Fibroblast of lung (primary cell): ENCODE measurements around the gene ARSG. TPM values are rescaled to one million over a fixed set of nuclear protein-coding genes. Genes with fewer than 3 reads are reported as not detected.

Source experiments
- DNase-seq, 2 donors: peaks; one replicate each; pipeline versions ENCODE4 v3.0.0 to v3.0.0-alpha.2; 2010; ENCODE audit warnings: low read depth in 2 of 2
- H2AFZ ChIP-seq: 2 replicates; pipeline ENCODE4 v1.5.1; 2012; ENCODE audit warnings: low read length, control low read depth, inconsistent platforms
- H3K27ac ChIP-seq: 2 replicates; pipeline ENCODE4 v1.5.1; 2011; ENCODE audit warnings: low read length, control low read depth; ENCODE audit not compliant: insufficient read depth
- H3K27me3 ChIP-seq: 2 replicates; pipeline ENCODE4 v1.5.1; 2011; ENCODE audit warnings: mild to moderate bottlenecking, low read length; ENCODE audit not compliant: control insufficient read depth, insufficient read depth
- H3K36me3 ChIP-seq: 2 replicates; pipeline ENCODE4 v1.5.1; 2011; ENCODE audit warnings: low read length; ENCODE audit not compliant: control insufficient read depth, insufficient read depth
- H3K4me1 ChIP-seq: 2 replicates; pipeline ENCODE4 v1.5.1; 2011; ENCODE audit warnings: low read length; ENCODE audit not compliant: control insufficient read depth, insufficient read depth; ENCODE audit errors: extremely low read depth
- H3K4me2 ChIP-seq: 2 replicates; pipeline ENCODE4 v1.5.1; 2011; ENCODE audit warnings: low read length, control low read depth; ENCODE audit not compliant: insufficient read depth; ENCODE audit errors: extremely low read depth
- H3K4me3 ChIP-seq, 4 experiments: fragments of 200-600 bp in 1 of 4; sonication (generic) in 1 of 4; replicated peaks in 1 of 4; 2 replicates each; pipeline ENCODE4 v1.5.1; 2011 to 2016; ENCODE audit warnings: low read length in 4 of 4, low read depth in 3 of 4, mild to moderate bottlenecking in 3 of 4, control low read depth in 2 of 4, inconsistent platforms in 1 of 4, mixed read lengths in 1 of 4; ENCODE audit not compliant: insufficient read depth in 1 of 4; ENCODE audit errors: control extremely low read depth in 1 of 4
- H3K79me2 ChIP-seq: 2 replicates; pipeline ENCODE4 v1.5.1; 2012; ENCODE audit warnings: mild to moderate bottlenecking, low read length, inconsistent platforms; ENCODE audit not compliant: control insufficient read depth, insufficient read depth
- H3K9ac ChIP-seq: 2 replicates; pipeline ENCODE4 v1.5.1; 2011; ENCODE audit warnings: mild to moderate bottlenecking, low read length, control low read depth; ENCODE audit not compliant: insufficient read depth
- H3K9me3 ChIP-seq: 2 replicates; pipeline ENCODE4 v1.5.1; 2012; ENCODE audit warnings: low read depth, low read length; ENCODE audit not compliant: control insufficient read depth, insufficient read depth
- H4K20me1 ChIP-seq: 2 replicates; pipeline ENCODE4 v1.5.1; 2011; ENCODE audit warnings: low read length; ENCODE audit not compliant: control insufficient read depth, insufficient read depth; ENCODE audit errors: extremely low read depth
- EZH2 ChIP-seq: IDR thresholded peaks from 2 replicates; pipeline ENCODE4 v1.5.1; 2012; ENCODE audit warnings: low read length, control low read depth, mild to moderate bottlenecking; ENCODE audit errors: missing control alignments
- polyA plus RNA-seq, 2 donors: library from polyadenylated mRNA; depleted of rRNA in 1 of 2; stranded (reverse) in 1 of 2; unstranded in 1 of 2; fragments of >200 nt; gene quantifications; 2 replicates each; pipeline ENCODE4 v1.2.1, GENCODE V29; 2011 to 2012; ENCODE audit warnings: missing spikeins in 1 of 2
- total RNA-seq: library from RNA; depleted of rRNA; stranded (reverse); fragments of >200 nt; gene quantifications from 2 replicates; pipeline ENCODE4 v1.2.1, GENCODE V29; 2014
- TF ChIP-seq, protein P1 (sequence below), 2 donors: IDR thresholded peaks in 1 of 2; conservative IDR thresholded peaks in 1 of 2; 1 replicate in 1 of 2; 2 replicates in 1 of 2; pipeline ENCODE4 v1.5.1; 2011 to 2012; ENCODE audit warnings: low read length in 2 of 2, control low read depth in 1 of 2, inconsistent platforms in 1 of 2, low read depth in 1 of 2, mild to moderate bottlenecking in 1 of 2

ARSG gene
- total and polyA plus RNA-seq, 2 donors (not counting 1 experiment from before 2014, with no cell fraction given): 3.5 to 8.1 TPM

DNA sequence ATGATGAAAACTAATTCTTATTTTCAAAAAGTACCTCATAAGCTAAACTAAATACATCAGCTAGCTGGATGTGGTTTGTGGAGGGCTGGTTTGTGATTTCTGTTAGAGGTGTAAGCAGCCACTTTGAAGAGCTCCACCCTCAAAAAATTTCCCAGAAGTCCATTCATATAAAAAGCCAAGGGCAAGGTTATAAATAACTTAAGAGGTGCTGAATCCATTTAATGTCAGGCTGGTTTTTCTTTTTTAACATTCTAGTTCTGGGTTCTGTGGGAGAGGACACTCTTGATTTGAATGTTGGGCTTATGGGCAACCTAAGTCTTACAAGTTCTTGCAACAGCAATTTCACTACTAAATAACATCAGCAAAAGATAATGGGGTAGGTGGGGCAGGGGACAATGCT is 169.4 kb downstream of the ARSG start:
- Histone ChIP-seq H3K36me3 (no peaks in the 10 kb centered on the region), H3K27ac (no peak overlapping the region), H3K9ac (no peak overlapping the region), H3K79me2 (no peaks in the 10 kb centered on the region), H3K4me3 (no peak overlapping the region), H3K9me3 (no peaks in the 10 kb centered on the region), H2AFZ (no peak overlapping the region), H3K4me2 (no peak overlapping the region), H3K27me3 (no peaks in the 10 kb centered on the region), H3K4me1 (peaks cover 4% of the 10 kb centered on the region), H4K20me1 (no peaks in the 10 kb centered on the region)
- DNase-seq: peak in 1 of 2 donors; percentile 45
- no peak for TF ChIP-seq EZH2
- TF ChIP-seq, protein P1, sequence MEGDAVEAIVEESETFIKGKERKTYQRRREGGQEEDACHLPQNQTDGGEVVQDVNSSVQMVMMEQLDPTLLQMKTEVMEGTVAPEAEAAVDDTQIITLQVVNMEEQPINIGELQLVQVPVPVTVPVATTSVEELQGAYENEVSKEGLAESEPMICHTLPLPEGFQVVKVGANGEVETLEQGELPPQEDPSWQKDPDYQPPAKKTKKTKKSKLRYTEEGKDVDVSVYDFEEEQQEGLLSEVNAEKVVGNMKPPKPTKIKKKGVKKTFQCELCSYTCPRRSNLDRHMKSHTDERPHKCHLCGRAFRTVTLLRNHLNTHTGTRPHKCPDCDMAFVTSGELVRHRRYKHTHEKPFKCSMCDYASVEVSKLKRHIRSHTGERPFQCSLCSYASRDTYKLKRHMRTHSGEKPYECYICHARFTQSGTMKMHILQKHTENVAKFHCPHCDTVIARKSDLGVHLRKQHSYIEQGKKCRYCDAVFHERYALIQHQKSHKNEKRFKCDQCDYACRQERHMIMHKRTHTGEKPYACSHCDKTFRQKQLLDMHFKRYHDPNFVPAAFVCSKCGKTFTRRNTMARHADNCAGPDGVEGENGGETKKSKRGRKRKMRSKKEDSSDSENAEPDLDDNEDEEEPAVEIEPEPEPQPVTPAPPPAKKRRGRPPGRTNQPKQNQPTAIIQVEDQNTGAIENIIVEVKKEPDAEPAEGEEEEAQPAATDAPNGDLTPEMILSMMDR (conservative IDR thresholded peaks at IDR 0.05 in 1 of 2, IDR thresholded peaks at IDR 0.05 in 1 of 2; ENCODE audit: low read depth in 1 of 2, low read length in 2 of 2): no peak

DNA sequence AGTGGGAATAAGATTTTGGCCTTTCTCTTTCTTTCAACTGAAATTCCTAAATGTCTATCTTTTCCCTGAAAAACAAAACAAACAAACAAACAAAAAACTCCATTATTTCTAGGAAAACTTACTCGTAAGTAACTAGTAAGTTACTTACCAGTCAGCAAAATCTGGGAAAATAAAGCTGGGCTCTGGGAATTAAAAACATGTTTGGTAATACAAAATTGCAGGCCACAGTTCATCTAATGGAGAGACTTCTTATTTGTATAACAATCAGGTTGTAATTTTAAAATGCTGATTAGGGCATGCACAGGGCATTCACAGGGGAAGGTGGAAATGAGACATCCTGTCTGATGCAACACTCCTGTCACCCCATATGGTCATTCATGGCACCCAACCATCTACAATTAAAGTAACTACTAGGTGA is 169.8 kb downstream of the ARSG start:
- H3K27me3 ChIP-seq: no peaks in the 10 kb centered on the region
- H3K4me3 ChIP-seq: no peak overlapping the region
- no peaks in the 10 kb centered on the region for H4K20me1 ChIP-seq
- H3K9ac ChIP-seq: no peak overlapping the region
- H2AFZ ChIP-seq: no peak overlapping the region
- H3K4me1 ChIP-seq: peaks cover 4% of the 10 kb centered on the region
- no peaks in the 10 kb centered on the region for H3K79me2 ChIP-seq
- H3K9me3 ChIP-seq: no peaks in the 10 kb centered on the region
- TF ChIP-seq, protein P1 (conservative IDR thresholded peaks at IDR 0.05 in 1 of 2, IDR thresholded peaks at IDR 0.05 in 1 of 2; ENCODE audit: low read depth in 1 of 2, low read length in 2 of 2): no peak
- no peak for TF ChIP-seq EZH2
- H3K4me2 ChIP-seq: no peak overlapping the region
- peak in 1 of 2 donors; percentile 36 for DNase-seq
- no peaks in the 10 kb centered on the region for H3K36me3 ChIP-seq
- no peak overlapping the region for H3K27ac ChIP-seq

DNA sequence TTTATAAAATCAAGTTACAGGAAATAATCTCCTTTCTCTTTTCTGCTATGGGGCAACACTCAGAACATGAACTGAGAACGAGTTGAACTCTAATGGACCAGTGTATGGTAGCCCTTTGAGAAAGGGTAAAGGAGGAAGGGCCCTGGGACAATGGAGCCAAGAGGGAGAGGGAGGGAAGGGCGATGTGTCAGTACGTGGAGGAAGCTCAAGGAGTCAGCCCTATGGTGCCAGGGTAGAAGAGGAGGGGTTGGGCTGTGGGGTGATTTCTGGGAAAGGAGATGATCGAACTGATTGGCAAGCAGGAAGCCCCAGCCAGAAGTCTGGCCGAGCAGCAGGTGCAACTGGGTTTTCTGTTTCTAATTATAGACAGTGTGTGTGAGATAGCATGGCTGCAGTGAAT is 170.3 kb downstream of the ARSG start:
- no peak overlapping the region for H2AFZ ChIP-seq
- H3K4me1 ChIP-seq: peaks cover 4% of the 10 kb centered on the region
- no peak for DNase-seq
- no peak overlapping the region for H3K27ac ChIP-seq
- no peak overlapping the region for H3K4me3 ChIP-seq
- no peaks in the 10 kb centered on the region for H3K36me3 ChIP-seq
- no peak overlapping the region for H3K9ac ChIP-seq
- no peak overlapping the region for H3K4me2 ChIP-seq
- H3K79me2 ChIP-seq: no peaks in the 10 kb centered on the region
- no peaks in the 10 kb centered on the region for H3K27me3 ChIP-seq
- no peaks in the 10 kb centered on the region for H3K9me3 ChIP-seq
- TF ChIP-seq, protein P1 (conservative IDR thresholded peaks at IDR 0.05 in 1 of 2, IDR thresholded peaks at IDR 0.05 in 1 of 2; ENCODE audit: low read depth in 1 of 2, low read length in 2 of 2): no peak
- no peak for TF ChIP-seq EZH2
- no peaks in the 10 kb centered on the region for H4K20me1 ChIP-seq
